PC-9 (cell line): ENCODE data around the gene AGAP1. TPM values are rescaled to one million over a fixed set of nuclear protein-coding genes. Genes with fewer than 3 reads are reported as not detected.

Source experiments
- BruUV-seq: library from RNA; stranded (reverse); fragments of 400-500 nt; replicated peaks from 2 replicates; lab custom pipeline; 2021; lab: Mats Ljungman, UMichigan
- CTCF ChIA-PET: fragments of 300-600 bp; sonication (Branson Sonifier 250); formaldehyde crosslinking; loops from one replicate; lab custom pipeline; 2022; ENCODE audit warnings: antibody characterized with exemption; lab: Charles Lee
- POLR2A ChIA-PET: fragments of 300-600 bp; sonication (Branson Sonifier 250); formaldehyde crosslinking; loops from one replicate; lab custom pipeline; 2022; ENCODE audit warnings: antibody characterized with exemption; ENCODE audit not compliant: unreplicated experiment; lab: Charles Lee
- DNase-seq, 2 experiments: peaks; one replicate each; pipeline versions ENCODE4 v3.0.0 to v3.0.0-alpha.2; 2015 to 2022; ENCODE audit warnings: mixed read lengths in 1 of 2
- H2AFZ ChIP-seq: fragments of 200-600 bp; sonication (generic); 2 replicates; pipeline ENCODE4 v1.8.1; 2017; ENCODE audit warnings: antibody characterized with exemption
- H3F3A ChIP-seq: fragments of 200-600 bp; sonication (generic); 2 replicates; pipeline ENCODE4 v1.8.1; 2017; ENCODE audit warnings: antibody characterized with exemption, mild to moderate bottlenecking, low read depth; ENCODE audit not compliant: insufficient read depth
- H3K27ac ChIP-seq: fragments of 200-600 bp; sonication (generic); 2 replicates; pipeline ENCODE4 v1.6.1; 2016; ENCODE audit warnings: mixed run types
- H3K27me3 ChIP-seq: fragments of 200-600 bp; sonication (generic); 2 replicates; pipeline ENCODE4 v1.6.1; 2016; ENCODE audit warnings: low read depth, mixed run types; ENCODE audit not compliant: insufficient read depth
- H3K36me3 ChIP-seq: fragments of 200-600 bp; sonication (generic); 2 replicates; pipeline ENCODE4 v1.6.1; 2016; ENCODE audit warnings: low read depth, mixed run types
- H3K4me1 ChIP-seq: fragments of 200-600 bp; sonication (generic); replicated peaks from 2 replicates; pipeline ENCODE4 v1.6.1; 2016; ENCODE audit warnings: mixed run types; ENCODE audit not compliant: insufficient read depth
- H3K4me2 ChIP-seq: fragments of 200-600 bp; sonication (generic); 2 replicates; pipeline ENCODE4 v1.6.1; 2017; ENCODE audit warnings: mixed run types
- H3K4me3 ChIP-seq: fragments of 200-600 bp; sonication (generic); 2 replicates; pipeline ENCODE4 v1.6.1; 2016; ENCODE audit warnings: mixed run types
- H3K79me2 ChIP-seq: fragments of 200-600 bp; sonication (generic); 2 replicates; pipeline ENCODE4 v1.6.1; 2017; ENCODE audit warnings: low read depth, mixed run types
- H3K9me2 ChIP-seq: fragments of 200-600 bp; sonication (generic); 2 replicates; pipeline ENCODE4 v1.8.1; 2017; ENCODE audit warnings: mild to moderate bottlenecking; ENCODE audit not compliant: insufficient read depth
- H3K9me3 ChIP-seq: fragments of 200-600 bp; sonication (generic); 2 replicates; pipeline ENCODE4 v1.8.1; 2016; ENCODE audit warnings: low read depth; ENCODE audit not compliant: insufficient read depth
- H4K20me1 ChIP-seq: fragments of 200-600 bp; sonication (generic); 2 replicates; pipeline ENCODE4 v1.8.1; 2017; ENCODE audit not compliant: insufficient read depth
- CTCF ChIP-seq: fragments of 200-600 bp; sonication (generic); conservative IDR thresholded peaks from 2 replicates; pipeline ENCODE4 v1.6.1; 2017; ENCODE audit warnings: mixed run types, antibody characterized with exemption, mild to moderate bottlenecking, moderate library complexity
- EZH2 ChIP-seq: fragments of 200-600 bp; sonication (generic); IDR thresholded peaks from 2 replicates; pipeline ENCODE4 v1.8.0; 2017; ENCODE audit warnings: antibody characterized with exemption, low read depth
- intact Hi-C: fragments of 100-400 bp; cut with micrococcal nuclease; formaldehyde crosslinking; loops from one replicate; pipeline ENCODE4 v1.10.0; 2022; ENCODE audit not compliant: unreplicated experiment
- total RNA-seq: library from RNA; stranded (reverse); gene quantifications from 2 replicates; pipeline ENCODE4 v1.2.3, GENCODE V29; 2021

Gene AGAP1
- total RNA-seq, 1 experiment from 2014 or later = 91.4 TPM

- Histone ChIP-seq H3K79me2 (peaks cover 84% of the 10 kb centered on the region), H3K4me1 (peaks cover 22% of the 10 kb centered on the region), H2AFZ (no peak overlapping the region), H3K27me3 (no peaks in the 10 kb centered on the region), H3F3A (peaks cover 25% of the 10 kb centered on the region; the same call in 1 of the 2 replicates), H3K9me2 (no peaks in the 10 kb centered on the region), H3K9me3 (no peaks in the 10 kb centered on the region), H4K20me1 (peaks cover 71% of the 10 kb centered on the region), H3K4me2 (peak overlapping the region; percentile 43), H3K4me3 (no peak overlapping the region), H3K36me3 (no peaks in the 10 kb centered on the region), H3K27ac (no peak overlapping the region)
- TF ChIP-seq CTCF = no peak
- no peak for TF ChIP-seq EZH2
- DNase-seq = no peak
- intact Hi-C loops = loop anchor here (2.0 kb wide), 1 partner anchor 81 kb away; no protein-coding TSS in a partner anchor
- CTCF ChIA-PET = no interaction called here
- no TSS peak for BruUV-seq
- POLR2A ChIA-PET = interaction anchor here (0.7 kb wide), 1 partner anchor 156 kb away, joined by 4 read pairs; no protein-coding TSS in a partner anchor
Measured at GRCh38 chr2:235665661-235666212, 171.9 kb downstream of the AGAP1 start.

GRCh38 chr2:235666213-235666781 is 172.5 kb downstream of the AGAP1 start:
- no TSS peak for BruUV-seq
- DNase-seq = peak; percentile 52 to 62
- Histone ChIP-seq H3K79me2 (peaks cover 84% of the 10 kb centered on the region), H3K9me3 (no peaks in the 10 kb centered on the region), H3K27ac (no peak overlapping the region), H3K4me1 (peaks cover 23% of the 10 kb centered on the region), H3K9me2 (no peaks in the 10 kb centered on the region), H3K4me2 (peak overlapping the region; percentile 43), H3F3A (peaks cover 25% of the 10 kb centered on the region; the same call in 1 of the 2 replicates), H4K20me1 (peaks cover 66% of the 10 kb centered on the region), H3K27me3 (no peaks in the 10 kb centered on the region), H3K36me3 (no peaks in the 10 kb centered on the region), H2AFZ (no peak overlapping the region), H3K4me3 (no peak overlapping the region; the same call in 1 of the 2 replicates)
- intact Hi-C loops = loop anchor here (2.0 kb wide), 1 partner anchor 81 kb away; no protein-coding TSS in a partner anchor
- ChIA-PET POLR2A (no interaction called here), CTCF (no interaction called here)
- TF ChIP-seq EZH2 (no peak), CTCF (no peak)

- peaks cover 85% of the 10 kb centered on the region for H3K79me2 ChIP-seq
- H3K36me3 ChIP-seq = no peaks in the 10 kb centered on the region
- H3K27ac ChIP-seq = no peak overlapping the region; the same call in 1 of the 2 replicates
- peak overlapping the region; percentile 55 for H3K4me2 ChIP-seq
- peaks cover 37% of the 10 kb centered on the region; the same call in 1 of the 2 replicates for H3F3A ChIP-seq
- intact Hi-C loops = loop anchor here (1.0 kb wide), 1 partner anchor 41 kb away; no protein-coding TSS in a partner anchor
- peaks cover 64% of the 10 kb centered on the region for H4K20me1 ChIP-seq
- TF ChIP-seq EZH2 (no peak), CTCF (no peak)
- H3K4me3 ChIP-seq = peak overlapping the region; percentile 29; the same call in 1 of the 2 replicates
- ChIA-PET CTCF (interaction anchor here (1.1 kb wide), 1 partner anchor 77 kb away, joined by 3 read pairs; no protein-coding TSS in a partner anchor), POLR2A (no interaction called here)
- H3K9me3 ChIP-seq = no peaks in the 10 kb centered on the region
- BruUV-seq = no TSS peak
- no peaks in the 10 kb centered on the region for H3K27me3 ChIP-seq
- no peak overlapping the region for H2AFZ ChIP-seq
- DNase-seq = no peak
- H3K4me1 ChIP-seq = peaks cover 48% of the 10 kb centered on the region
- no peaks in the 10 kb centered on the region for H3K9me2 ChIP-seq
Measured at GRCh38 chr2:235668782-235669181, 174.9 kb downstream of the AGAP1 start.
